Neural cell (in vitro differentiated cells): Measurements from ENCODE around the gene NOP9. TPM values are rescaled to one million over a fixed set of nuclear protein-coding genes. Genes with fewer than 3 reads are reported as not detected.

ENCODE experiments used
- H2AFZ ChIP-seq: fragments of 200-600, 300-800 bp; sonication (generic), shearing (Covaris generic); 2 replicates; pipeline ENCODE4 v1.6.0; 2014; ENCODE audit warnings: low read depth, mild to moderate bottlenecking, antibody characterized with exemption, low read length, moderate library complexity
- H3F3A ChIP-seq: fragments of 200-600 bp; shearing (Covaris generic); 2 replicates; pipeline ENCODE4 v1.6.1; 2016; ENCODE audit warnings: mild to moderate bottlenecking, moderate library complexity, mixed read lengths, antibody characterized with exemption, low read length; ENCODE audit not compliant: insufficient read depth, poor library complexity, severe bottlenecking
- H3K27ac ChIP-seq: fragments of 200-600, 300-800 bp; sonication (generic), shearing (Covaris generic); 2 replicates; pipeline ENCODE4 v1.5.1; 2014; ENCODE audit warnings: mild to moderate bottlenecking, low read length, moderate library complexity
- H3K27me3 ChIP-seq: fragments of 300-800, 200-600 bp; sonication (generic), shearing (Covaris generic); 2 replicates; pipeline ENCODE4 v1.6.0; 2014; ENCODE audit warnings: mild to moderate bottlenecking, low read depth, low read length, moderate library complexity; ENCODE audit not compliant: insufficient read depth
- H3K36me3 ChIP-seq: fragments of 300-800, 200-600 bp; sonication (generic), shearing (Covaris generic); 2 replicates; pipeline ENCODE4 v1.5.1; 2014; ENCODE audit warnings: mild to moderate bottlenecking, antibody characterized with exemption, low read length, moderate library complexity; ENCODE audit not compliant: insufficient read depth
- H3K4me2 ChIP-seq: fragments of 300-800, 200-600 bp; sonication (generic), shearing (Covaris generic); 2 replicates; pipeline ENCODE4 v1.6.0; 2014; ENCODE audit warnings: mild to moderate bottlenecking, low read length
- H3K4me3 ChIP-seq: fragments of 300-800, 200-600 bp; sonication (generic), shearing (Covaris generic); 2 replicates; pipeline ENCODE4 v1.5.1; 2014; ENCODE audit warnings: mild to moderate bottlenecking, low read length, moderate library complexity
- H3K79me2 ChIP-seq: fragments of 200-600 bp; shearing (Covaris generic); replicated peaks from 2 replicates; pipeline ENCODE4 v1.6.0; 2014; ENCODE audit warnings: mild to moderate bottlenecking, low read length, moderate library complexity; ENCODE audit not compliant: insufficient read depth
- H3K9ac ChIP-seq: fragments of 300-800, 200-600 bp; sonication (generic), shearing (Covaris generic); 2 replicates; pipeline ENCODE4 v1.6.1; 2016; ENCODE audit warnings: mild to moderate bottlenecking, low read length, mixed read lengths
- H3K9me2 ChIP-seq: fragments of 200-600 bp; shearing (Covaris generic); 2 replicates; pipeline ENCODE4 v1.6.1; 2016; ENCODE audit warnings: mild to moderate bottlenecking, low read length, mixed read lengths; ENCODE audit not compliant: insufficient read depth
- H3K9me3 ChIP-seq: fragments of 200-600, 300-800 bp; sonication (generic), shearing (Covaris generic); 2 replicates; pipeline ENCODE4 v1.6.1; 2016; ENCODE audit warnings: mild to moderate bottlenecking, mixed run types, low read length, moderate library complexity, mixed read lengths
- H4K20me1 ChIP-seq: fragments of 200-600 bp; shearing (Covaris generic); 2 replicates; pipeline ENCODE4 v1.6.1; 2016; ENCODE audit warnings: mild to moderate bottlenecking, mixed run types; ENCODE audit not compliant: insufficient read depth
- CTCF ChIP-seq: fragments of 450-650 bp; IDR thresholded peaks from 2 replicates; pipeline ENCODE4 v1.5.1; 2014; ENCODE audit warnings: antibody characterized with exemption, mild to moderate bottlenecking, moderate library complexity; ENCODE audit not compliant: poor library complexity, severe bottlenecking
- EP300 ChIP-seq: fragments of 450-650 bp; conservative IDR thresholded peaks from 2 replicates; pipeline ENCODE4 v1.6.1; 2014; ENCODE audit warnings: antibody characterized with exemption, mild to moderate bottlenecking, moderate library complexity; ENCODE audit not compliant: poor library complexity, severe bottlenecking
- EZH2 ChIP-seq: fragments of 200-600, 300-800 bp; shearing (Covaris generic), sonication (generic); IDR thresholded peaks from 2 replicates; pipeline ENCODE4 v1.6.1; 2014; ENCODE audit warnings: antibody characterized with exemption, low read length, borderline replicate concordance, mild to moderate bottlenecking; ENCODE audit not compliant: insufficient read depth, poor library complexity, severe bottlenecking
- MXI1 ChIP-seq: fragments of 450-650 bp; conservative IDR thresholded peaks from 2 replicates; pipeline ENCODE4 v1.6.1; 2014; ENCODE audit warnings: antibody characterized with exemption, mild to moderate bottlenecking; ENCODE audit not compliant: poor library complexity, severe bottlenecking
- POLR2AphosphoS5 ChIP-seq: IDR thresholded peaks from 2 replicates; pipeline ENCODE4 v1.6.1; 2012
- RAD21 ChIP-seq: fragments of 450-650 bp; conservative IDR thresholded peaks from 2 replicates; pipeline ENCODE4 v1.6.1; 2014; ENCODE audit warnings: antibody characterized with exemption, mild to moderate bottlenecking, moderate library complexity
- REST ChIP-seq: IDR thresholded peaks from 2 replicates; pipeline ENCODE4 v1.6.1; 2012; ENCODE audit warnings: borderline replicate concordance
- SMC3 ChIP-seq: fragments of 450-650 bp; conservative IDR thresholded peaks from 2 replicates; pipeline ENCODE4 v1.6.1; 2014; ENCODE audit warnings: antibody characterized with exemption, mild to moderate bottlenecking, moderate library complexity; ENCODE audit not compliant: poor library complexity
- TAF1 ChIP-seq: IDR thresholded peaks from 2 replicates; pipeline ENCODE4 v1.6.1; 2012; ENCODE audit warnings: low read depth
- polyA plus RNA-seq: library from polyadenylated mRNA; depleted of rRNA; stranded (reverse); fragments of >200 nt; gene quantifications from 2 replicates; pipeline ENCODE4 v1.2.3, GENCODE V29; 2014

NOP9 gene
- polyA plus RNA-seq, 1 donor from 2014 or later: 13.0 TPM

- no peaks in the 10 kb centered on the region for H3K36me3 ChIP-seq
- no peaks in the 10 kb centered on the region for H3K9me3 ChIP-seq
- H2AFZ ChIP-seq: no peak overlapping the region
- H3K4me3 ChIP-seq: no peak overlapping the region
- no peaks in the 10 kb centered on the region for H3K9me2 ChIP-seq
- no peaks in the 10 kb centered on the region for H3K27me3 ChIP-seq
- H3K79me2 ChIP-seq: no peaks in the 10 kb centered on the region
- no peak overlapping the region for H3K9ac ChIP-seq
- no peak overlapping the region for H3K27ac ChIP-seq
- H3K4me2 ChIP-seq: no peak overlapping the region
- no peaks in the 10 kb centered on the region for H3F3A ChIP-seq
- H4K20me1 ChIP-seq: no peaks in the 10 kb centered on the region
- no peak for TF ChIP-seq POLR2AphosphoS5
- no peak for TF ChIP-seq CTCF
- no peak for TF ChIP-seq MXI1
- no peak for TF ChIP-seq SMC3
- no peak for TF ChIP-seq RAD21
- no peak for TF ChIP-seq EZH2
- no peak for TF ChIP-seq REST
- no peak for TF ChIP-seq TAF1
- TF ChIP-seq EP300: no peak
Measured at GRCh38 chr14:24312736-24313507, 13.3 kb downstream of the NOP9 start.

- no peaks in the 10 kb centered on the region for H3K9me3 ChIP-seq
- H3K27me3 ChIP-seq: peaks cover under 1% of the 10 kb centered on the region
- no peaks in the 10 kb centered on the region for H4K20me1 ChIP-seq
- TF ChIP-seq SMC3: no peak
- no peak for TF ChIP-seq EZH2
- no peak for TF ChIP-seq CTCF
- TF ChIP-seq EP300: no peak
- TF ChIP-seq REST: no peak
- TF ChIP-seq MXI1: no peak
- no peak for TF ChIP-seq TAF1
- no peak for TF ChIP-seq RAD21
- TF ChIP-seq POLR2AphosphoS5: no peak
- no peak overlapping the region for H3K27ac ChIP-seq
- no peak overlapping the region for H3K4me2 ChIP-seq
- no peaks in the 10 kb centered on the region for H3K36me3 ChIP-seq
- no peak overlapping the region for H2AFZ ChIP-seq
- H3K4me3 ChIP-seq: no peak overlapping the region
- H3F3A ChIP-seq: no peaks in the 10 kb centered on the region
- no peaks in the 10 kb centered on the region for H3K79me2 ChIP-seq
- H3K9ac ChIP-seq: no peak overlapping the region
- no peaks in the 10 kb centered on the region for H3K9me2 ChIP-seq
Measured at GRCh38 chr14:24313913-24314312, 14.3 kb downstream of the NOP9 start.
